NOMO-1 treated with DMSO at 0.1 percent for 48 hours (cell line): Measurements from ENCODE around the gene CARD14.
"Not testable (repeated sequence)": the region's sequence is repeated elsewhere in the genome, so short reads cannot be mapped to it uniquely, and the experiment has no call there.

ENCODE experiments used
- DNase-seq: peaks from one replicate; lab custom pipeline; 2025; ENCODE audit not compliant: unreplicated experiment; lab: John Stamatoyannopoulos, UW

Gene CARD14

GRCh38 chr17:80182845-80183223, 13.0 kb downstream of the CARD14 start:
- DNase-seq: no peak

DNA sequence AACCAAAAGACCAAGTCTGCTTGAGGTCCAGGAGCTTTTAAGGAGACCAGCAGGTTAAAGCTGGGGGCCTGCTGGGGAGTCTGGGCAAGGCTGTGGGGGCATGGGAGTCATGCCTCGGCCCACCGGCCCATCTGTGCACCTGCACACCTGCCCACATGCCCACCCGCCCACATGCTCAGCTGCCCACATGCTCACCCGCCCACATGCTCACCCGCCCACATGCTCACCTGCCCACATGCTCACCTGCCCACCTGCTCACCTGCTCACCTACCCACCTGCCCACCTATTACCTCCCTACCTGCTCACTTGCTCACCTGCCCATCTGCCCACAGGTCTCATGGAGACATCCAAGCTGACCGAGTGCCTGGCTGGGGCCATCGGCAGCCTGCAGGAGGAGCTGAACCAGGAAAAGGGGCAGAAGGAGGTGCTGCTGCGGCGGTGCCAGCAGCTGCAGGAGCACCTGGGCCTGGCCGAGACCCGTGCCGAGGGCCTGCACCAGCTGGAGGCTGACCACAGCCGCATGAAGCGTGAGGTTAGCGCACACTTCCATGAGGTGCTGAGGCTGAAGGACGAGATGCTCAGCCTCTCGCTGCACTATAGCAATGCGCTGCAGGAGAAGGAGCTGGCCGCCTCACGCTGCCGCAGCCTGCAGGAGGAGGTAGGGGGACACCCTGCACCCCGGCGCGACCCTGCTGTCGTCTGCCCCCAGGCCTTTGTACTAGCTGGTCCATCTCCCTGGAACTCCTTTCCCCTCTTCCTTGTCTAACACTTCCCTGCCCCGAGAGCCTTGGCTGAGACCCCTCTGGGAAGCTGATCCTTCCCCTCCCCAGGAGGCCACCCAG, 14.0 kb downstream of the CARD14 start:
- DNase-seq: no peak

DNA sequence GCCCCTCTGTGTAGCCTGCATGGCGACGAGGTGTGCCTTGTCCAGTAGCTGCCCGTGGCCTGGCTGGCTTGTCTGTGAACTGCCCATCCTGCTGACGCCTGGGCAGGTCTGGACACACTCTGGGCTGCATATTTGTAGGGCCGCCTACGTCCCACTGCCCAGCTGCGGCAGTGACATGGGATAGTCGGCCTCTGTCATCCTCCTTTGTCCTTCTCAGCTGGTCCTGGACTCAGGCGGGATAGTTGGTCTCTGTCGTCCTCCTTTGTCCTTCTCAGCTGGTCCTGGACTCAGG, 14.5 kb downstream of the CARD14 start:
- no peak for DNase-seq

DNA sequence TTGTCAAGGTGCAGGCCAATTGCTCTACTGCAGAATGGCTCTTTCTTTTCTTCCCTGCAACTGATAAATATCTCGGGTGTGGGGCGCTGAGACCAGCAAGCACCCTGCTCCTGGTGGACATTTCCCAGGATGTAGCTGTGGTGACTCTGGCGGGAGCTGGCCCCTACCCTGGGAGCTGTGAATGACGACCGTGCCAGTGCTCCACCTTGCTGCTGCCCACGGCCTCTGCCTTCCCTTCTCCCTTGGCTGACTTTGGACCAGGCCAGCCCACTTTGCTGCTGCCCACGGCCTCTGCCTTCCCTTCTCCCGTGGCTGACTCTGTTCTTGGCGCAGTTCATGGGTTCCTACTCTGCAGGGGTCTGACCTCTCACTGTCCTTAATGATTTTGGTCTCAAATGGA, 16.1 kb downstream of the CARD14 start:
- DNase-seq: no peak

DNA sequence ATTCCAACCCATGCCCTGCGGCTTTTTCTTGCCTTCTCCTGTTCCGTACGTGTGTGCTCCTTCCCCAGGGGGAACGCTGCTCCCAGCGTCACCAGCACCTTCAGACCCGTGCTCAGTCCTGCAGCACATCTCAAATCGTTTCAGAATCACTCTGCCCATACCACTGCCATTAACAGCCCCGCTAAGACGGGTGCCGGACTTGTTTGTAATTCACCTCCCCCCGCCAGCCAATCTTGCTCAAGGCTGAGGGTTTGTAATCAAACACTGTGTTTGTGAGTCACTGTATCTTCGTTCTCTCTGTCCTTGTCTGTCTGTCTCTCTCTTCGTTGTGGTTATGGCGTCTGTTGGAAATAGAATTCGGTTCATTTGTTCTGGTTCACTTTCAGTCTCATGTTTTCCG, 17.3 kb downstream of the CARD14 start:
- DNase-seq: no peak

GRCh38 chr17:80187515-80187941, 17.7 kb downstream of the CARD14 start:
- DNase-seq: no peak

- DNase-seq: no peak
Observed at GRCh38 chr17:80189611-80190010, 19.8 kb downstream of the CARD14 start.

DNA sequence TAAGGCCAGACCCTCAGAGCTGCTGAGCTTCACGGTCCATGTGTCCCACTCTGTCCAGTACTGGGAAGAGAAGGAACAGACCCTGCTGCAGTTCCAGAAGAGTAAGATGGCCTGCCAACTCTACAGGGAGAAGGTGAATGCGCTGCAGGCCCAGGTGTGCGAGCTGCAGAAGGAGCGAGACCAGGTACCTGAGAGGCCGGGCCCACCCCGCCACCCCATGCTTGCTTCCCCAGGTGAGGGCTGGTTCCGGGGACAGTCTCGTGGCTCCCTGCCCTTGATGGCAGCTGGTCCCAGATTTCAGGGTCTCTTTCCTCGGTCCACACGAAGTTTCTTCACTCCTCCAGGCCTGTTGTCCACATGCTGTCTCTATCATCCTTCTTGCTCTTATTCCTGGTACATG, 20.9 kb downstream of the CARD14 start:
- DNase-seq: no peak

- DNase-seq: no peak
Observed at GRCh38 chr17:80191192-80191591, 21.4 kb downstream of the CARD14 start.

- DNase-seq: no peak
Observed at GRCh38 chr17:80191865-80192661, 22.2 kb downstream of the CARD14 start.

- no peak for DNase-seq
Observed at GRCh38 chr17:80195141-80195540, 25.3 kb downstream of the CARD14 start.

DNA sequence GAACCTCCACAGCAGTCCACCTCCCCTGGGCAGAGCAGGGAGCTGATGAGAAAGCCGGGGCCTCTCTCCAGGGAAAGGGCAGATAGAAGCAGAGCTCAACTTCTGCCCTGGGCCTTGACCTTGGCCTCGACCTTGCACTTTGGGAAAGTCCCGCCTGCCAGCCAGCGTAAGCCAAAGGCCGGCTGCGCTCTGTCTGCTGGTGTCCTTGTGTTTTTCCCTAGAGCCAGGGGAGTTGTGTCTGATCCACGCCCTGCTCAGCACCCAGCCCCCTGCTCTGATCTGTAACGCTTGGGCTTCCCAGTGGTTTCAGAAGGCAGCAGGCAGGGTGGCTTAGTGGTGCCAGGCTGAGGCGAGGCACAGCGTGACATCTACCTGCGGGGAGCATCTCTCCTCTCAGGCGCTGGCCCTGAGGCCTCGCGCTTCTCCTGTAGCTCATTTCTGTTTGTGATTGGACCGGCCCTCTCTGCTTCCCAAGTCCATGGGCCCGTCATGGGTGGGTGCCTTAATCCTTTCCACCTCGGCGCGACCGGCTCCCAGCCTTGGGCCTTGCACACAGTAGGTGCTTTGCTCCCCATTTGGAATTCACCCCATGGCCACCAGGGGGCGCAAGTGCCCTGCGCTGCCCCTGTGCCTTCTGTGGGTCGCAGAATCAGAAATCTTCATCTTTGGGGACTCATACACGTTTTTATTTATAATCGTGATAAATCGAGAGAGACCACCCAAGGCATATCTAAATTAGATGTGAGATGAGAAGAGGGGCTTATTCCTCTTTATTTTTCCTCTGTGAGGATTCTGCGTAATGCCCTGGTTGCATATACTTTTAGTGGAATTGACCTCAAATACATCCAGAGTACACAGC, 26.1 kb downstream of the CARD14 start:
- DNase-seq: no peak

- no peak for DNase-seq
Observed at GRCh38 chr17:80196652-80197051, 26.8 kb downstream of the CARD14 start.

DNA sequence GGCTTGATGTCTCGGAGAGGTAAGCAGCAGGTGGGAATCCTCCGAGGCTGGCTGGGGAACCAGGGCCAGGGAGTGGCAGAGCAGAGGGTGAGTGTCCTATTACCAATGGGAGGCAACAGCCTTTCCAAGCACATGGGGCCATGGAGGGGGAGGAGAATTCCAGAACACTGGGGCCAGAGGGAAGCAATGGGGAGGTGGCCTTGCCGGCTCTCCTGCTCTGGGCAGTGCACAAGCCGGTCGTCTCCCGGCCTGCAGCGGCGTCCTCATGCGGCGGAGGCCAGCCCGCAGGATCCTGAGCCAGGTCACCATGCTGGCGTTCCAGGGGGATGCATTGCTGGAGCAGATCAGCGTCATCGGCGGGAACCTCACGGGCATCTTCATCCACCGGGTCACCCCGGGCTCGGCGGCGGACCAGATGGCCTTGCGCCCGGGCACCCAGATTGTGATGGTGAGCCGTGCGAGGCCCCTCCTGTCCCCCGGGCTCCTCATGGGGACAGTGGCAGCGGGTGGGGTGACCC, 28.4 kb downstream of the CARD14 start:
- no peak for DNase-seq

- not testable (repeated sequence) for DNase-seq
Observed at GRCh38 chr17:80199295-80199694, 29.5 kb downstream of the CARD14 start.

- DNase-seq: no peak
Observed at GRCh38 chr17:80201446-80201845, 31.6 kb downstream of the CARD14 start.

DNA sequence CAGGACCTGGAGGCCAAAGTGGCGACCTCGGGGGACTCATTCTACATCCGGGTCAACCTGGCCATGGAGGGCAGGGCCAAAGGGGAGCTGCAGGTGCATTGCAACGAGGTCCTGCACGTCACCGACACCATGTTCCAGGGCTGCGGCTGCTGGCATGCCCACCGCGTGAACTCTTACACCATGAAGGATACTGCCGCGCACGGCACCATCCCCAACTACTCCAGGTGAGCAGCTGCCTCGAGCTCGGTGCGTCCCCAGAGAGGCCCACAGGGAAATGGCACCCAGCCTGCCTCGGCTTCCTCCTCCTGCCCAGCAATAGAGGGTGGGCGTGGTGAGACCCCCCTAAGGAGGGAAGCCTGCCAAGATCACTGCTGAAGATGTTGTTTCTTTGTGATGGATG, 32.4 kb downstream of the CARD14 start:
- no peak for DNase-seq

DNA sequence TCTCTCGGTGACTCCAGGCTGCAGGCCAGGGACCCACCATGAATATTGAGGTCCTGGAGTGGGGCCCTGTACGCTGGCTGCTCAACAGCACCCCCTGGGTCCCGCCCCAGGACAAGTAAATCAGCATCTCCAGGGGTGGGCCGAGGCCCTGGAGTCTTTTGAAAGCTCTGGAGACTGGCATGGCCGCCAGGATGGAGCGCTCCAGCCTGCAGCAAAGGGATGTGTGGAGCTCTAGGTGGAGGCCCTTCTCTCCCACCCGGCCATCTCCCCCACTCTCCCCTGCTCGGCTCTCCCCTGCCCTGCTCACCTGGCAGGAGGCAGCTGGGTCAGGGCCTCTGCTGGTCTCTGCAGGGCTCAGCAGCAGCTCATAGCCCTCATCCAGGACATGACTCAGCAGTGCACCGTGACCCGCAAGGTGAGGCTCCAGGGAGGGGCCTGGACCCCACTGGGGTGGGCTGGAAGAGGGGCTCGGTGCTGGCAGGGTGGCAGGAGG, 33.7 kb downstream of the CARD14 start:
- DNase-seq: no peak

- no peak for DNase-seq
Observed at GRCh38 chr17:80204626-80205468, 35.0 kb downstream of the CARD14 start.

GRCh38 chr17:80205811-80206210, 36.0 kb downstream of the CARD14 start:
- DNase-seq: no peak
